ENCODE data around the gene ART4.

The ART4 gene

GRCh38 chr12:14827043-14827442 lies 16.3 kb downstream of the ART4 start:
- Histone ChIP-seq H3K36me3 (replicated peaks) (no peaks in the 10 kb centered on the region), H3K27ac (no peak overlapping the region), H3K4me3 (ENCODE audit: low read depth, low read length) (no peak overlapping the region), H3K27me3 (replicated peaks) (no peaks in the 10 kb centered on the region)
- no peak for DNase-seq
- in situ Hi-C loops (cut with HindIII; ENCODE audit: low pct_ligation_motif_present, low sequenced_read_pairs) = no loop called here
- TF ChIP-seq CTCF (IDR thresholded peaks at IDR 0.05; ENCODE audit: low read depth, low read length, missing control alignments) = no peak

- H3K4me3 ChIP-seq (ENCODE audit: low read depth, low read length) = no peak overlapping the region
- H3K27me3 ChIP-seq (replicated peaks) = no peaks in the 10 kb centered on the region
- in situ Hi-C loops (cut with HindIII; ENCODE audit: low pct_ligation_motif_present, low sequenced_read_pairs) = no loop called here
- H3K27ac ChIP-seq = no peak overlapping the region
- TF ChIP-seq CTCF (IDR thresholded peaks at IDR 0.05; ENCODE audit: low read depth, low read length, missing control alignments) = no peak
- DNase-seq = no peak
- no peaks in the 10 kb centered on the region for H3K36me3 ChIP-seq (replicated peaks)
These were observed 16.8 kb downstream of the ART4 start for GRCh38 chr12:14826491-14826890.

DNA sequence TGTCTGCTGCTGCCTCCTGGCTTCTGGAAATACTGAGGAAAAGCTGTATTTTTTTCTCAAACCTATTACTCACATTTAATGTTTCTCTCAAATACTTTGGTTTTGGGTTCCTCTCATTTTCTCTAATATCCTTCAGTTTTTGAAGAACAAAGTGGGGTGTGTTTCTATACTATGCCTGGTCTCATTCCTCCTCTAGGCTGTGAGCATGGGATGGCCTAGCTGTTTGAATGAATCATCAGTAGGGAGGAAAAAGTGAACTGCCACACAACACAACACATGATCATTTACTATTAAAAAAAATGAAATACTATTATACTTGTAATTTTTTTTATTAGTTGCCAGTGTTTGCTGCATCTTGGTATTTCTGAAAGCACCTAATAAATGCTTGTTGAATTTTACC lies 18.1 kb downstream of the ART4 start:
- Histone ChIP-seq H3K36me3 (replicated peaks) (no peaks in the 10 kb centered on the region), H3K27me3 (replicated peaks) (no peaks in the 10 kb centered on the region), H3K27ac (no peak overlapping the region), H3K4me3 (ENCODE audit: low read depth, low read length) (no peak overlapping the region)
- DNase-seq = no peak
- in situ Hi-C loops (cut with HindIII; ENCODE audit: low pct_ligation_motif_present, low sequenced_read_pairs) = no loop called here
- no peak for TF ChIP-seq CTCF (IDR thresholded peaks at IDR 0.05; ENCODE audit: low read depth, low read length, missing control alignments)

DNA sequence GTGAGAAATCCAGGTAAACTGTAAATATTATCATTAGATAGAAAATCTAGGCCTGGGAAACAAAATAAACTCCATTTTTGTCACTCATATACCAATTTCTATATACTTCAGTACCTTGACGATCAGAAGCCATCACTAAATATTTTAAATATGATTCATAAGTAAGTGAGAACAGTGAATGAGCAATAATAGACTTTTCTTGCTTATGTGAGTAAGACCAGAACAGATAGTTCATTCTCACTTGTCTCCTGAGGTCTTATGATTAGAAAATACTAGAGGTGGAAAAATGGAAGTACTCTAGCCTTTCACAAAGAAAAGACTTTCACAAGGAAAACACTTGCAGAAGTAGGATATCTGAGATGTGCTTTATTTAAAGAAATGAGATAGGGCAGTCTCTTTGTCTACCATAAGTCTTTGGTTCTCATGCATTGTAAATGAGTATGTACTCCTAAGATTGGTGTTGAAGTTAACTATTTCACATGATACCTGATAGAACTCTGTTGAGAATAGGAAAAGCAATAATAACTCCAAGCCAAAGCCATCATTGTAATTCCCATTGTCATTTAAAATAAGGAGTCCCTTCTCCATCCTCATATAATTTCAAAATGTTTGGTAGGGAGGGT lies 19.2 kb downstream of the ART4 start:
- no peak for TF ChIP-seq CTCF (IDR thresholded peaks at IDR 0.05; ENCODE audit: low read depth, low read length, missing control alignments)
- in situ Hi-C loops (cut with HindIII; ENCODE audit: low pct_ligation_motif_present, low sequenced_read_pairs) = no loop called here

GRCh38 chr12:14814014-14814413 lies 29.3 kb downstream of the ART4 start, which contains the start of gene SMCO3:
Gene SMCO3, minus strand, starts transcription at chr12:14814182. Its CDS starts 7,502 bp downstream, at chr12:14806680.
- H3K27me3 ChIP-seq (replicated peaks) = no peaks in the 10 kb centered on the region
- H3K4me3 ChIP-seq (ENCODE audit: low read depth, low read length) = no peak within 1 kb of the TSS
- in situ Hi-C loops (cut with HindIII; ENCODE audit: low pct_ligation_motif_present, low sequenced_read_pairs) = no loop called here
- H3K27ac ChIP-seq = no peak within 1 kb of the TSS
- H3K36me3 ChIP-seq (replicated peaks) = no peaks in the 10 kb centered on the region
- TF ChIP-seq CTCF (IDR thresholded peaks at IDR 0.05; ENCODE audit: low read depth, low read length, missing control alignments) = no peak
- DNase-seq = no peak

More for the DNA sequence above, 19.2 kb downstream of the ART4 start:
- Histone ChIP-seq H3K27ac (no peak overlapping the region), H3K27me3 (replicated peaks) (no peaks in the 10 kb centered on the region), H3K36me3 (replicated peaks) (no peaks in the 10 kb centered on the region), H3K4me3 (ENCODE audit: low read depth, low read length) (no peak overlapping the region)
- DNase-seq = no peak

DNA sequence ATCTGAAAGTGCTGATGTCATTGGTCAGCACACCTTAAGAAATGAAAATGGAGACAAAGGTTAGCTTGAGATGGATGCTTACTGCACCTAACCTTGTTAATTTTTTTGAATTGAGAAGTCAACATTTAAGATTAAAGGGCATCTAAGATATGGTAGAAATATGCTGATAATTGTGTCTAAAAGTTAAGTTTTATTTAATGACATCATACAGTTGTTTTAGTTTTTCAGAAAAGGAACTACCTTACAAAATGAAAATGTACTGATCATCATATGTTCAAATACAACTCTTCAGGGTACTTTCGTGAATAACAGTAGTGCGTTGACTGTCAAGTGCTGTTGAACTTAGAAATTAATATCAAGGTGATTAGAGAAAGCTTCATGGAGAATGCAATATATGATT lies 31.8 kb downstream of the ART4 start:
- Histone ChIP-seq H3K4me3 (ENCODE audit: low read depth, low read length) (no peak overlapping the region), H3K27me3 (replicated peaks) (no peaks in the 10 kb centered on the region), H3K36me3 (replicated peaks) (no peaks in the 10 kb centered on the region), H3K27ac (no peak overlapping the region)
- in situ Hi-C loops (cut with HindIII; ENCODE audit: low pct_ligation_motif_present, low sequenced_read_pairs) = no loop called here
- TF ChIP-seq CTCF (IDR thresholded peaks at IDR 0.05; ENCODE audit: low read depth, low read length, missing control alignments) = no peak
- no peak for DNase-seq
